OCI-LY7 (cell line): ENCODE data around the gene TAF13.

Experiments
- EZH2phosphoT487 ChIP-seq: fragments of 200-600 bp; sonication (generic); IDR thresholded peaks from 2 replicates; pipeline ENCODE4 v1.6.1; 2018; ENCODE audit warnings: low read depth, borderline replicate concordance, mild to moderate bottlenecking, mixed run types, antibody characterized with exemption, low read length, moderate library complexity, mixed read lengths
- TF ChIP-seq, protein P1 (sequence below): fragments of 200-600 bp; sonication (generic); conservative IDR thresholded peaks from 2 replicates; pipeline ENCODE4 v1.5.1; 2014; ENCODE audit warnings: mild to moderate bottlenecking, antibody characterized with exemption, low read length, moderate library complexity, mixed read lengths

DNA sequence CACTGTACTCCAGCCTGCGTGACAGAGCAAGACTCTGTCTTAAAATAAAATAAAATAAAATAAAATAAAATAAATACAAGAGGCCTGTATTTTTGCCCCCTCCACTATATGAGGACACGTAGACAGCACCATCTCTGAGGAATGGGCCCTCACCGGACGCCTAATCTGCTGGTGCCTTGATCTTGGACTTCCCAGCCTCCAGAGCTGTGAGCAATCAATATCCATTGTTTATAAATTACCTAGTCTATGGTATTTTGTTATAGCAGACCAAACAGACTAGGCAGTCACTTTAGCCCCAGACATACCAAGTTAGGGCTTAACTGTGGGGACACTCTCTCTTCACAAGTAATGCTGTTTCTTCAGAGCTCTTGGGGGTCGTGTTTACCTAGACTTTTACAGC lies 44.6 kb upstream of the TAF13 start:
- TF ChIP-seq, protein P1, sequence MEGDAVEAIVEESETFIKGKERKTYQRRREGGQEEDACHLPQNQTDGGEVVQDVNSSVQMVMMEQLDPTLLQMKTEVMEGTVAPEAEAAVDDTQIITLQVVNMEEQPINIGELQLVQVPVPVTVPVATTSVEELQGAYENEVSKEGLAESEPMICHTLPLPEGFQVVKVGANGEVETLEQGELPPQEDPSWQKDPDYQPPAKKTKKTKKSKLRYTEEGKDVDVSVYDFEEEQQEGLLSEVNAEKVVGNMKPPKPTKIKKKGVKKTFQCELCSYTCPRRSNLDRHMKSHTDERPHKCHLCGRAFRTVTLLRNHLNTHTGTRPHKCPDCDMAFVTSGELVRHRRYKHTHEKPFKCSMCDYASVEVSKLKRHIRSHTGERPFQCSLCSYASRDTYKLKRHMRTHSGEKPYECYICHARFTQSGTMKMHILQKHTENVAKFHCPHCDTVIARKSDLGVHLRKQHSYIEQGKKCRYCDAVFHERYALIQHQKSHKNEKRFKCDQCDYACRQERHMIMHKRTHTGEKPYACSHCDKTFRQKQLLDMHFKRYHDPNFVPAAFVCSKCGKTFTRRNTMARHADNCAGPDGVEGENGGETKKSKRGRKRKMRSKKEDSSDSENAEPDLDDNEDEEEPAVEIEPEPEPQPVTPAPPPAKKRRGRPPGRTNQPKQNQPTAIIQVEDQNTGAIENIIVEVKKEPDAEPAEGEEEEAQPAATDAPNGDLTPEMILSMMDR: no peak
- no peak for TF ChIP-seq EZH2phosphoT487
